Esophagus squamous epithelium (tissue), 4 donors: ENCODE data around the gene TOB2.

Experiments
- CTCF ChIP-seq, 6 experiments: fragments of 450-650 bp in 4 of 6; fragments of 200-600 bp in 2 of 6; sonication (generic) in 2 of 6; IDR thresholded peaks; one replicate each; pipeline ENCODE4 v1.5.1; 2016 to 2019; ENCODE audit warnings: antibody characterized with exemption in 6 of 6, mild to moderate bottlenecking in 4 of 6, moderate library complexity in 4 of 6
- POLR2A ChIP-seq, 4 donors: fragments of 450-650 bp; IDR thresholded peaks; one replicate each; pipeline ENCODE4 v1.6.1; 2017; ENCODE audit warnings: antibody characterized with exemption in 4 of 4, mild to moderate bottlenecking in 4 of 4, moderate library complexity in 3 of 4

- no peak for TF ChIP-seq CTCF (IDR thresholded peaks at IDR 0.05)
- no peak for TF ChIP-seq POLR2A (IDR thresholded peaks at IDR 0.05)
Measured at GRCh38 chr22:41471568-41471967, 25.0 kb upstream of the TOB2 start.
